ENCODE measurements around the gene MARK2.

The MARK2 gene

GRCh38 chr11:63874511-63874910 lies 35.6 kb downstream of the MARK2 start:
- whole genome bisulfite sequencing (ENCODE audit: insufficient coverage): 100% methylated on average over 1 of the region's 6 CpGs
- Histone ChIP-seq H3K4me1 (ENCODE audit: control extremely low read depth in 1 of 4, control insufficient read depth in 4 of 4, insufficient read depth in 4 of 4, low read length in 3 of 4) (peaks cover 11 to 65% (median 56%) of the 10 kb centered on the region in 4 experiments), H3K4me3 (ENCODE audit: control insufficient read depth in 1 of 7, extremely low read depth in 1 of 7, insufficient read depth in 4 of 7, low read depth in 2 of 7, low read length in 6 of 7) (no peak overlapping the region), H3K36me3 (ENCODE audit: control insufficient read depth in 4 of 4, insufficient read depth in 4 of 4, low read length in 3 of 4) (peaks cover 0 to 8% (median 5%) of the 10 kb centered on the region in 4 experiments), H3K27ac (ENCODE audit: insufficient read depth in 1 of 2, low read depth in 1 of 2, low read length in 2 of 2, poor library complexity in 1 of 2, severe bottlenecking in 2 of 2) (no peak overlapping the region), H3K9me3 (ENCODE audit: control extremely low read depth in 1 of 5, control insufficient read depth in 4 of 5, insufficient read depth in 2 of 5, low read depth in 1 of 5, low read length in 4 of 5) (no peaks in the 10 kb centered on the region), H3K27me3 (replicated peaks in 2 of 5; ENCODE audit: control insufficient read depth in 4 of 5, insufficient read depth in 5 of 5, low read length in 4 of 5) (no peaks in the 10 kb centered on the region)
- POLR2A ChIA-PET: no interaction called here
- no peak for DNase-seq
- CTCF ChIA-PET: interaction anchor here (0.8 to 9.6 kb wide), 9 partner anchors 12 to 160 kb away, joined by 3 to 71 read pairs (median 3); partner anchors contain the start of gene MARK2

DNA sequence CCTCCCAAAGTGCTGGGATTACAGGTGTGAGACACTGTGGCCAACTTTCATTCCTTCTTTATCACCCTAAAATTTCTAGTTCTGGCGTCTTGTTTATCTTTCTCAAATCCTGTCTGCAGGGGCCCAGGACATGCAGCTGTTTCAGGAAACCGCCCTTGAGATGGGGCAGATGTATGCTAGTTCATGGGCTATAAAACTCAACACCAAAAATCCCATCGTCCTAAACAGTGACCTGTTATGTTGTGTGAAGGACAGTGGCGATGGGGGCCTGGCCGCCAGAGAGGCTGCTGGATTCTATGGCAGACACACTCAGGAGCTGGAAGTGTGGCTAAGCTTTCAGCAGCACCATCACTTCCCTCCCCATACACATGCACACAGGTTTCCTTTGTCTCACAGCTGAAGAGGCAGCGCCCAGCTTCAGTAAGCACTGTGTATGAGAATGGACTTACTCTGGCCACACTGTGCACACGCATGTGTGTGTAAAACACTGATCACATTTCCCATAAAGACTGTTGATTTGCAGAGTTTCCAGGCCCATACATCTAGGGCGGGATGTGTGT lies 36.7 kb downstream of the MARK2 start:
- no peaks in the 10 kb centered on the region for H3K27me3 ChIP-seq (replicated peaks in 2 of 5; ENCODE audit: control insufficient read depth in 4 of 5, insufficient read depth in 5 of 5, low read length in 4 of 5)
- WGBS (ENCODE audit: insufficient coverage): 82% methylated on average over 3 of the region's 8 CpGs
- POLR2A ChIA-PET: no interaction called here
- no peaks in the 10 kb centered on the region for H3K9me3 ChIP-seq (ENCODE audit: control extremely low read depth in 1 of 5, control insufficient read depth in 4 of 5, insufficient read depth in 2 of 5, low read depth in 1 of 5, low read length in 4 of 5)
- CTCF ChIA-PET: interaction anchor here (0.8 to 9.6 kb wide), 10 partner anchors 11 to 274 kb away, joined by 3 to 71 read pairs (median 4); partner anchors contain the start of genes MARK2 and ZFTA
- no peak overlapping the region for H3K4me3 ChIP-seq (ENCODE audit: control insufficient read depth in 1 of 7, extremely low read depth in 1 of 7, insufficient read depth in 4 of 7, low read depth in 2 of 7, low read length in 6 of 7)
- H3K27ac ChIP-seq (ENCODE audit: insufficient read depth in 1 of 2, low read depth in 1 of 2, low read length in 2 of 2, poor library complexity in 1 of 2, severe bottlenecking in 2 of 2): no peak overlapping the region
- H3K4me1 ChIP-seq (ENCODE audit: control extremely low read depth in 1 of 4, control insufficient read depth in 4 of 4, insufficient read depth in 4 of 4, low read length in 3 of 4): peaks cover 6 to 65% (median 55%) of the 10 kb centered on the region in 4 experiments
- H3K36me3 ChIP-seq (ENCODE audit: control insufficient read depth in 4 of 4, insufficient read depth in 4 of 4, low read length in 3 of 4): peaks cover 0 to 8% (median 5%) of the 10 kb centered on the region in 4 experiments
- no peak for DNase-seq

GRCh38 chr11:63876616-63877015 lies 37.7 kb downstream of the MARK2 start:
- ChIA-PET POLR2A (no interaction called here), CTCF (interaction anchor here (0.7 to 9.6 kb wide), 8 partner anchors 10 to 273 kb away, joined by 3 to 71 read pairs (median 4); partner anchors contain the start of genes MARK2 and ZFTA)
- Histone ChIP-seq H3K4me3 (ENCODE audit: control insufficient read depth in 1 of 7, extremely low read depth in 1 of 7, insufficient read depth in 4 of 7, low read depth in 2 of 7, low read length in 6 of 7) (no peak overlapping the region), H3K36me3 (ENCODE audit: control insufficient read depth in 4 of 4, insufficient read depth in 4 of 4, low read length in 3 of 4) (peaks cover 0 to 8% (median 5%) of the 10 kb centered on the region in 4 experiments), H3K9me3 (ENCODE audit: control extremely low read depth in 1 of 5, control insufficient read depth in 4 of 5, insufficient read depth in 2 of 5, low read depth in 1 of 5, low read length in 4 of 5) (no peaks in the 10 kb centered on the region), H3K27ac (ENCODE audit: insufficient read depth in 1 of 2, low read depth in 1 of 2, low read length in 2 of 2, poor library complexity in 1 of 2, severe bottlenecking in 2 of 2) (no peak overlapping the region), H3K4me1 (ENCODE audit: control extremely low read depth in 1 of 4, control insufficient read depth in 4 of 4, insufficient read depth in 4 of 4, low read length in 3 of 4) (peaks cover 8 to 67% (median 56%) of the 10 kb centered on the region in 4 experiments), H3K27me3 (replicated peaks in 2 of 5; ENCODE audit: control insufficient read depth in 4 of 5, insufficient read depth in 5 of 5, low read length in 4 of 5) (no peaks in the 10 kb centered on the region)
- 100% methylated on average over 6 of the region's 6 CpGs for WGBS (ENCODE audit: insufficient coverage)
- no peak for DNase-seq

GRCh38 chr11:63877658-63878241 lies 38.8 kb downstream of the MARK2 start:
- POLR2A ChIA-PET: no interaction called here
- DNase-seq: no peak
- no peak overlapping the region for H3K27ac ChIP-seq (ENCODE audit: insufficient read depth in 1 of 2, low read depth in 1 of 2, low read length in 2 of 2, poor library complexity in 1 of 2, severe bottlenecking in 2 of 2)
- peaks cover 9 to 67% (median 54%) of the 10 kb centered on the region in 4 experiments for H3K4me1 ChIP-seq (ENCODE audit: control extremely low read depth in 1 of 4, control insufficient read depth in 4 of 4, insufficient read depth in 4 of 4, low read length in 3 of 4)
- no peaks in the 10 kb centered on the region for H3K9me3 ChIP-seq (ENCODE audit: control extremely low read depth in 1 of 5, control insufficient read depth in 4 of 5, insufficient read depth in 2 of 5, low read depth in 1 of 5, low read length in 4 of 5)
- no peaks in the 10 kb centered on the region for H3K27me3 ChIP-seq (replicated peaks in 2 of 5; ENCODE audit: control insufficient read depth in 4 of 5, insufficient read depth in 5 of 5, low read length in 4 of 5)
- H3K36me3 ChIP-seq (ENCODE audit: control insufficient read depth in 4 of 4, insufficient read depth in 4 of 4, low read length in 3 of 4): peaks cover 0 to 8% (median 5%) of the 10 kb centered on the region in 4 experiments
- WGBS (ENCODE audit: insufficient coverage): 94% methylated on average over 6 of the region's 6 CpGs
- CTCF ChIA-PET: interaction anchor here (0.6 to 9.6 kb wide), 5 partner anchors 9 to 185 kb away, joined by 3 to 71 read pairs (median 3); partner anchors contain the start of gene MARK2
- H3K4me3 ChIP-seq (ENCODE audit: control insufficient read depth in 1 of 7, extremely low read depth in 1 of 7, insufficient read depth in 4 of 7, low read depth in 2 of 7, low read length in 6 of 7): no peak overlapping the region

GRCh38 chr11:63879598-63880402 lies 40.9 kb downstream of the MARK2 start:
- POLR2A ChIA-PET: no interaction called here
- no peaks in the 10 kb centered on the region for H3K9me3 ChIP-seq (ENCODE audit: control extremely low read depth in 1 of 5, control insufficient read depth in 4 of 5, insufficient read depth in 2 of 5, low read depth in 1 of 5, low read length in 4 of 5)
- H3K4me1 ChIP-seq (ENCODE audit: control extremely low read depth in 1 of 4, control insufficient read depth in 4 of 4, insufficient read depth in 4 of 4, low read length in 3 of 4): peaks cover 12 to 67% (median 52%) of the 10 kb centered on the region in 4 experiments
- CTCF ChIA-PET: interaction anchor here (0.9 to 9.6 kb wide), 6 partner anchors 10 to 65 kb away, joined by 3 to 71 read pairs (median 3); partner anchors contain the start of gene MARK2
- H3K27me3 ChIP-seq (replicated peaks in 2 of 5; ENCODE audit: control insufficient read depth in 4 of 5, insufficient read depth in 5 of 5, low read length in 4 of 5): no peaks in the 10 kb centered on the region
- H3K4me3 ChIP-seq (ENCODE audit: control insufficient read depth in 1 of 7, extremely low read depth in 1 of 7, insufficient read depth in 4 of 7, low read depth in 2 of 7, low read length in 6 of 7): no peak overlapping the region
- DNase-seq: no peak
- peak overlapping the region in 1 of 2 experiments; percentile 4 for H3K27ac ChIP-seq (ENCODE audit: insufficient read depth in 1 of 2, low read depth in 1 of 2, low read length in 2 of 2, poor library complexity in 1 of 2, severe bottlenecking in 2 of 2)
- 14% methylated on average over 1 of the region's 2 CpGs for WGBS (ENCODE audit: insufficient coverage)
- peaks cover 0 to 8% (median 4%) of the 10 kb centered on the region in 4 experiments for H3K36me3 ChIP-seq (ENCODE audit: control insufficient read depth in 4 of 4, insufficient read depth in 4 of 4, low read length in 3 of 4)

- Histone ChIP-seq H3K4me1 (ENCODE audit: control extremely low read depth in 1 of 4, control insufficient read depth in 4 of 4, insufficient read depth in 4 of 4, low read length in 3 of 4) (peaks cover 12 to 63% (median 51%) of the 10 kb centered on the region in 4 experiments), H3K9me3 (ENCODE audit: control extremely low read depth in 1 of 5, control insufficient read depth in 4 of 5, insufficient read depth in 2 of 5, low read depth in 1 of 5, low read length in 4 of 5) (no peaks in the 10 kb centered on the region), H3K4me3 (ENCODE audit: control insufficient read depth in 1 of 7, extremely low read depth in 1 of 7, insufficient read depth in 4 of 7, low read depth in 2 of 7, low read length in 6 of 7) (no peak overlapping the region), H3K36me3 (ENCODE audit: control insufficient read depth in 4 of 4, insufficient read depth in 4 of 4, low read length in 3 of 4) (peaks cover 0 to 8% (median 4%) of the 10 kb centered on the region in 4 experiments), H3K27me3 (replicated peaks in 2 of 5; ENCODE audit: control insufficient read depth in 4 of 5, insufficient read depth in 5 of 5, low read length in 4 of 5) (no peaks in the 10 kb centered on the region), H3K27ac (ENCODE audit: insufficient read depth in 1 of 2, low read depth in 1 of 2, low read length in 2 of 2, poor library complexity in 1 of 2, severe bottlenecking in 2 of 2) (peak overlapping the region in 1 of 2 experiments; percentile 4)
- CTCF ChIA-PET: interaction anchor here (0.9 to 9.6 kb wide), 5 partner anchors 9 to 65 kb away, joined by 3 to 71 read pairs (median 3); partner anchors contain the start of gene MARK2
- WGBS (ENCODE audit: insufficient coverage): 100% methylated on average over 2 of the region's 3 CpGs
- DNase-seq: no peak
- POLR2A ChIA-PET: no interaction called here
These were observed 41.5 kb downstream of the MARK2 start for GRCh38 chr11:63880403-63880790.
